ENCODE results near the gene RPL22.

Gene RPL22

GRCh38 chr1:6154525-6155319, 44.7 kb downstream of the RPL22 start:
- DNase-seq (ENCODE audit: low read depth, low spot score) = no peak

DNA sequence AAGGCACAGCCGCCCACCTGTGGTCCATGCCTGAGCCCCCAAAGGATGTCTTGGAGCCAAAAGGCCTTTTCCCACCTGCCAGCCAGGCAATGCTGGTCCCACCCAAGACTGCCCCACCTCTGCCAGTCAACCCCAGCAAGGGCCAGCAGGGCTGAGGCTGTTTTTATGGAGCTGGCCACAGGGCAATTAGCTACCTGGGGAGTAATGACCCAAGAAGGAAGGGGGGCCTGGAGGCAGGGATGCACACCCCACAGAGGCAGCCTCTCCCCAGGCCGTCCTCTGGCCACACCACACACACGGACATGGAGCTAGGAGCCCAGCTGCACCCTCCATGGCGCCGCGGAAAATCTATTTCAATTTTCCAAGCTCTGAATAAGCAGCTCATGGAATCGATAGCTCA, 46.5 kb downstream of the RPL22 start:
- DNase-seq (ENCODE audit: low read depth, low spot score) = no peak

DNA sequence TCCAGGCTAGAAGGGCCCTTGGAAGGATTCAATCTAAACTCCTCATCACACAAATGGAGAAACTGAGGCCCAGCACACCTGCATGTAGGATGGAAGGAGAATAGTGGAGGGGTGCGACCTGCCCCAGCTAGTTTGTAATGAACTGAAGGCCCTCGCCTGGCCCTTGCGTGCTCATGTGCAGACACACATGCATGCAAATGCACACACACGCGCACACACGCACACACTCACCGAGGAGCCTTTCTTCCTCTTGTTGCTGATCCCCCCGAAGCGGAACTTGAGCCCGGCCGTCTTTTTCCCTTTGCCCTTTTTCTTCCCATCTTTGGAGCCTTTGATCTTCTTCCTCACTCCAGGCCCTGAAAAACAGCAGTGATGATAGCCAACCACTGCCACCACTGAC, 47.2 kb downstream of the RPL22 start:
- no peak for DNase-seq (ENCODE audit: low read depth, low spot score)

DNA sequence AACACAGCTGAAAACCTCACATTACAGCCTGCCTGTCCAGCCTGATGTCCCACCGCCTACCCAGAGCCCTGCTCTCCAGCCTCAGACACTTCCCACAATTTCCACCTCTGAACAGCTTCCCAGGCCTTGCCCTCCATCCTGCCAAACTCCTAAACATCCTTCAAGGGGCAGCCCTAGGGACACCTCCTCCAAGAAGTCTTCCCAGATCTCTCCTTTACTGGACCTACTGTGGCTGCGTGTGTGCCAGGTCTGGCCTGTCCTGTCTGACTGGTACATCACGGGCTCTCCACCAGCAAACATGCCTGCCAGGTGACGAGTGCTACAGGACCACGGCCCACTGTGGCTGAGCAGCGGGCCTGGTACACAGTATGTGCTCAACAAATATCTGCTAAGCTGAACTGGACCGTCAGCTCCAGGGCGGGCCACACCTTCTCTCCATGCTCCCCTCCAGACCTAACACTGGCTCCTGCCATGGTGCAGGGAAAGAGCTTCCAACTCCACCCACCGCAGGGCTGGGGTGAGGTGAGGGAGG, 48.0 kb downstream of the RPL22 start:
- no peak for DNase-seq (ENCODE audit: low read depth, low spot score)

DNA sequence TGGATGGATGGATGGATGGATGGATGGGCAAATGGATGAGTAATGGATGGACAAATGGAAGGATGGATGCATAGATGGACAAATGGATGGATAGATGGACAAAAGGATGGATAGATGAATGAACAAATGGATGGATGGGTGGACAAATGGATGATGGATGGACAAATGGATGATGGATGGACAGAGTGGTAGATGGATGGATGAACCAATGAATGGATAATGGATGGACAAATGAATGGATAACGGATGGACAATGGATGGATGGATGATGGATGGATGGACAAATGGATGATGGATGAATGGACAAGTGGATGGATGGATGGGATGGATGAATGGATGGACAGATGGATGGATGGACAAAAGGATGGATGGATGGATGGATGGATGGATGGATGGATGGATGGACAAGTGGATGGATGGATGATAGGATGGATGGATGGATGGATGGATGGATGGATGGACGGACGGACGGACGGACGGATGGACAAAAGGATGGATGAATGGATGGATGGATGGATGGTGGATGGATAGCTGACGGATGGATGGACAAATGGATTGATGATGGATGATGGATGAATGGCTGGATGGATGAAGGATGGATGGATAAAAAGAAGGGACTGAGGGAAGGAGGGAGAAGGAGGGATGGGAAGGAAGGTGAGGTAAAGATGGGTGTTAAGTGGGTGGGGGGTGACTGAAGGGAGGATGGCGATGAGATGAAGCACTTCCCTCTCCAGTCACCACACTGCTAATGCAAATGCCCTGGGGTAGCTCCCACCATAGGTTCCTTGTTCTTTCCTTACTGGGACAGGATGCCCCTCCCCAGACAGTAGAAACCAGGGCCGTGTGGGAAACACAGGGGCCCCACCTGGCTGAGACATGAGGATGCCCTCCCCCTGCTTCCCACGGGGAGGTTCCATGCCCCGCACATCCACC, 49.1 kb downstream of the RPL22 start:
- no peak for DNase-seq (ENCODE audit: low read depth, low spot score)

DNA sequence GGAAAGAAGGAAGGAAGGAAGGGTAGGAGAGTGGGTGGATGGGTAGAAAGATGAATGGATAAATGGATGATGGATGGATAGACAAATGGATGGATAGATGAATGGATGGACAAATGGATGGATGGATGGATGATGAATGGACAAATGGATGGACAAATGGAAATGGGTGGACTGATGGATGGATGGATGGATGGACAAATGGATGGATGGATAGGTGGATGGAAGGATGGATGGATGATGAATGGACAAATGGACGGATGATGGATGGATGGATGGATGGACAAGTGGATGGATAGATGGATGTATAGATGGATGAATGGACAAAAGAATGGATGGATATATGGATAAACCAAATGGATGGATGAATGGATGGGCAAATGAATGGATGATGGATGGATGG, 49.8 kb downstream of the RPL22 start:
- DNase-seq (ENCODE audit: low read depth, low spot score) = no peak

GRCh38 chr1:6148497-6149241, 50.7 kb downstream of the RPL22 start:
- no peak for DNase-seq (ENCODE audit: low read depth, low spot score)

DNA sequence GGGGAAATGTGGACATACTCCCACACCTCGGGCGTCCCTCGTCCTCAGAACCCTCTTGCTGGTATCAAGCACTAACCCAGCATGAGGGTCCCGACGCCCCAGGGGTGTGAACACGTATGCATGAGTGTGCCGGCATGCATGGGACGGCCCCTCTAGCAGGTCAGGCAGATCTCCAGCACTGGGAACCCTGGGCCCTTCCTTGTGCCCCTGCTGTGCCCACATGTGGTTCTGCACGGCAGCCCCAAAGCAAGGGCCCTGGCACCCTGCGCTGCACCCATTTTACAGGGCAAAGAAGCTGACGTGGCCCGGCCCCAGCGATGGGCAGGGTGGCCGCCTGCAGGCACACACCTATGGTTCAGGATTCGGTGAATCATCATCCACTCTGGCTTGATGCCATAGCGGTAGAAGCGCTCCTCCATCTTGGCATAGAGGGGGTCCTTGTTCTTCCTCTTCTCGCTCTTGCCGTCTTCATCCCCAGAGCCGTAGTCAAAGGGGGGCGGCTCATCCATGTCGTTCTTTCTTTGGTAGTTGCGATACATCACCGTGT, 53.5 kb downstream of the RPL22 start:
- DNase-seq (ENCODE audit: low read depth, low spot score) = no peak

DNA sequence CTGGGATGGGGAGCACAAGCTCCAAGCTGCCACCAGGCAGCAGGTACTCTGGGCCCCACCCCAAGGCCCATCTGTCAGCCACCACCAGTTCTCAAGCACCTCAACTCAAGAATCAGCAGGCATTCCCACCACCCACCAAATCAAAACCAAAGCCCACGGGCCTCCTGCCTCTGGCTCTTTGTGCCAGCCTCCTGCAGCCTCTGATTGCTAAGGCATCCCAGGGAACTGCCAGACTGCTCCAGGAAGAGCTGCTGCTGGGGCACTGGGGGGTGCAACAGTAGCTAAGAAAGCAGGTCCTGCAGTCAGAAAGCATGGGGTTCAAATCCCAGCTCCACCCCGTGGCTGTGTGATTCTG, 54.0 kb downstream of the RPL22 start:
- DNase-seq (ENCODE audit: low read depth, low spot score) = no peak

GRCh38 chr1:6144647-6145395, 54.6 kb downstream of the RPL22 start:
- no peak for DNase-seq (ENCODE audit: low read depth, low spot score)

- no peak for DNase-seq (ENCODE audit: low read depth, low spot score)
Observed at GRCh38 chr1:6144175-6144574, 55.2 kb downstream of the RPL22 start.

- DNase-seq (ENCODE audit: low read depth, low spot score) = no peak
Observed at GRCh38 chr1:6143395-6143794, 56.0 kb downstream of the RPL22 start.

GRCh38 chr1:6142734-6143133, 56.7 kb downstream of the RPL22 start:
- DNase-seq (ENCODE audit: low read depth, low spot score) = no peak

DNA sequence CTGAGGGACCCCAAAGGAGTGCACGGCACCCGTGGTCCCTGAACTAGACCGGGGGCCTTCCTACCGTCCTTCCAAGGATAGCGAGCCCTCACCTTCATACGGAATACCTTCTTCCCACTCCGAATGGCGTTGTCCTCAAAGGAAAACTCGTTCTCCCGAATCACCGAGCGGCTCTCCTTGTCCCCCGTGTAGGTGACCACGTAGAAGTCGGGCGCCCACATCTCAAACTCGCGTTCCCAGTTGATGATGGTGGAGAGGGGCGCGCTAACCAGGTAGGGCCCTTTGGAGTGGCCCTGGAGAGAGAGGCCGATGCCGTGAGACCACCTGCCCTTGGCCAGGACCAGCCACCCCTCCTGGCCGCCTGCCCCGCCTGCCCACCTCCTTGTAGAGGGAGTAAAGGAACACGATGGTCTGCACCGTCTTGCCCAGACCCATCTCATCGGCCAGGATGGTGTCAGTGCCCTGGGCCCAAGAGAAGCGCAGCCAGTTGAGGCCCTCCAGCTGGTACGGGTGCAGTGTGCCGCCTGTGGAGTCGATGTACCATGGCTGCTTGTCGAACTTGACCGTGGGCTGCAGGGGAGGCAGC, 57.3 kb downstream of the RPL22 start:
- no peak for DNase-seq (ENCODE audit: low read depth, low spot score)

- no peak for DNase-seq (ENCODE audit: low read depth, low spot score)
Observed at GRCh38 chr1:6141592-6141991, 57.8 kb downstream of the RPL22 start.

GRCh38 chr1:6140413-6140812, 59.0 kb downstream of the RPL22 start:
- no peak for DNase-seq (ENCODE audit: low read depth, low spot score)

DNA sequence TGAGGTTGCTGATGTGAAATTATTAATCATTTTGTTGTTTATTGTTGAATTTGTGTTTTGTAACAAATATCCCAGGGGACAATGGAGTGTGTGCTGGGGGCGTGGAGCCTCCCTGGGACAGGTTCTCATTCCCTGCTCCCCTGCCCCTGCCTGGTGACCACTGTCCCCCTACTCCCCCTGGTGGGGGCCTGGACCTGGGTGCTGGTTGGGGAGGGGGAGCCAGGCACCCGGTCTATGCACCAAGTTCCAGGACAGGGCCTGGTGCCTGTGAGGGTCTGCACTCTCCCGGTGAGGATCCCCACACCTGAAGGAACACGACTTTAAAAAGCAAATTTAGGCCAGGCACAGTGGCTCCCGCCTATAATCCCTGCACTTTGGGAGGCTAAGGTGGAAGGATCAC, 61.6 kb downstream of the RPL22 start:
- no peak for DNase-seq (ENCODE audit: low read depth, low spot score)

GRCh38 chr1:6136516-6137220, 62.7 kb downstream of the RPL22 start:
- DNase-seq (ENCODE audit: low read depth, low spot score) = no peak
